ENCODE measurements around the gene DCAKD.
A peak's percentile ranks its signal among the peaks of the same experiment; 100 is the strongest.

Gene DCAKD

DNA sequence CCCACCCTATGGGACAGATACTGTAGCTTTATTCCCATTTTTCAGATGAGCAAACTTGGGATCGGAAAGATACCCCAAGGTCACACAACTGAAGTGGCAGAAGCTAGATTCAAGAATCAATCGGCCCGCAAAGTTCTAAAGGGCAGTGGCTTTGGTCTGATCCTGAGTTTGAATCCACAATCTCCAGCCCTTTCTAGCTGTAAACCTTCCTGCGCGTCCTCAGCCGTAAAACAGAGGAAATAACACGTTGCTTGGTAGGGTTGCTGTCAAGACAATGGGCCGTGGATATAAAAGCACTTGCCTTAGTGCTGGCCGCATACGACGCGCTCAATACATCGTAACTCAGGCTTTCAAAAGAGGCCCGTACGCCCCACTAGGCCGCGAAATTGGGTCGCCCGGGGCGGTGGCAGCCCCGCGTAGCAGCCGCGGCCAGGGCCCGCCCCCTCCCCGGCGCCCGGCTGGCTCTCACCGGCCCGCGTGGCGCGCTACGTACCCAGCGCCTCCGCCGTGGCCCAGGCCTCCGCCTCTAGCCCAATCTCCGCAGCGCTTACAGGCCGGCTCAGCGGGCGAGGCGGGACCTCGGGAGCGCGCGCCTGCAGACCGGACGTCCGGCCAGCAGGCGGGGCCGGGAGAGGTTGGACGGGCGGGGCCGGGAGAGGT is at the start of gene DCAKD:
Gene DCAKD (minus strand): TSS at position 573 of the 660 bp plus-strand sequence. CDS start 16,747 bp downstream, outside the sequence.
- DNase-seq (ENCODE audit: low spot score) = peak; percentile 92

DNA sequence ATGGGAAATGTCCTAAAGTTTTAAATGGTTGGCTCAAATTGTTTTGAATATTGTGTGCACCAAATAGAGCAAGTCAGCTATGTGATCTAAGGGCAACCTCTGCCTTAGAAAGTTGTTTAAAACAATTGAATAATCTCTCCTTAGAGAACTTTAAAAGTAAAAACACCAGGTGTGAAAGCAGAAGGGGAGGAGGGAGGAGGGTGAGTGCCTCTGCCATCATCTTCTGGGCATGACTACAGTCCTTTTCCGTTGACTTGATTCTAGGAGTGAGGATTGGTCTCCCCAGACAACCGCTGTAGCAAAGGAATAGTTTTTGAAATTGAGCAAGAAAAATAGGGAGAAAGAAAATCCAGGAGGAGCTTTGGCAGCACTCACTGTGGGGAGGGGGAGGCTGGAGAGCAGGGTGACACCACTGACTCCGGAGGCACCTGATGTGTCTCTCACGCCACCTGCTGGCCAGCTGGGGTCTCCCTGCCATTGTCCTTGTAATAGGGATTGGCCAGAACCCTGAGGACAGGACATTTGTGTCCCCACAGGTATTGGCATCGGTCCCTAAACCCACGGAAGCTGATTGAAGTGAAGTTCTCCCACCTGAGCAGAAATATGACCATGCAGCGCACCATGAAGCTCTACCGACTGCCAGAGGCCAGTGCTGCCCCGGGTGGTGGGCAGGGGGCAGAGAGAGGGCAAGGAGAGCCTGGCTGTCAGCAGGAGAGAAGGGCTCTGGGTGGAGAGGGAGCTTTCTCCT is 47.6 kb upstream of the DCAKD start:
- DNase-seq (ENCODE audit: low spot score) = peak; percentile 97

DNA sequence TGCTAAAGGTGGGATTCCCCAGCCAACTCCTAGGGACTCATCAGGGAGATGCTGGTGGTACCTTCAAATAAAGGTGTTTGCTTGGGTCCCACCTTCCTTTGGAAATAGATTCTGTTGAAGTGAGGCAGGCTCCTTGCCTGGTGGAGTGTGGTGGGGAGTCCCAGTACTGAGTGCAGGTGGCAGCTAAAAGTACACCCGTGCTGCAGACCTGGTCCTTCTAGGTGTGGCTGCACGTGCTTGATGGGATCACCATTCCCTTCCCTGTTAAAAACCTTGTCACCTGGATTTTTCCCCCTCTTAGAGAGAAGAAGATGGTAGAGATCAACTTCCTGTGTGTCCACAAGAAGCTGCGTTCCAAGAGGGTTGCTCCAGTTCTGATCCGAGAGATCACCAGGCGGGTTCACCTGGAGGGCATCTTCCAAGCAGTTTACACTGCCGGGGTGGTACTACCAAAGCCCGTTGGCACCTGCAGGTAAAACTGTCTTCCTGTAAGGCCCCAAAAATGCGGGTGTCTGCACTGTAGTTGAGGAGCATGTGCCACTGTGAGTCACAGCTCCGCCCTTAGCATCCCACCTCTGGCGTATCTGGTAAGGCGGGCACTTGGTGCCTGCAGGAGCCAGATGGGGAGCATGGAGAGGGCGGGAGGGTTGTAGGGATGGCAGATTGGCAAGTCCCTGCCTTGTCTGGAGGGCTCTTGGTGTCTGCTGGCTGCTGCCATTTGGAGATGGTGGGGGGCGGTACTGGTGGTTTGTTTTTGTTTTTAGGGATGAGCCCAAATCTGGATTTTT is 46.8 kb upstream of the DCAKD start:
- no peak for DNase-seq (ENCODE audit: low spot score)

DNA sequence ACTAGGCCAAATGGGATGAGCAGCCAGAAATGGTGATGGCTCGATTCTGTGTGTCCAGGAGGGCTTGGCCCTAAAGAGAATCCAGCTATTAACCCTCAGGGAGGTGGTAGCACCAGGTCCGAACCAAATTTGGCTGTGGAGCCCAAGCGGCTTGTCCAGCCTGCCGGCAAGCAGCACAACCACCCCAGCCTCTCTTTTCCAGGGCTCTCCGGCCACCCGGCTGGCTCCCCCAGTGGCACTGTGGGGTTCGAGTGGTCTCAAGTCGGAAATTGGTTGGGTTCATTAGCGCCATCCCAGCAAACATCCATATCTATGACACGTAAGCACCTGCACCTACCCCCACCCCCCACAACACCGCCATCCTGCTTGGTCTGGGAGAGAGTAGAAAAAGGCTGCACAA is 45.5 kb upstream of the DCAKD start:
- no peak for DNase-seq (ENCODE audit: low spot score)

- DNase-seq (ENCODE audit: low spot score) = no peak
Observed at GRCh38 chr17:45096141-45096540, 44.7 kb upstream of the DCAKD start.

DNA sequence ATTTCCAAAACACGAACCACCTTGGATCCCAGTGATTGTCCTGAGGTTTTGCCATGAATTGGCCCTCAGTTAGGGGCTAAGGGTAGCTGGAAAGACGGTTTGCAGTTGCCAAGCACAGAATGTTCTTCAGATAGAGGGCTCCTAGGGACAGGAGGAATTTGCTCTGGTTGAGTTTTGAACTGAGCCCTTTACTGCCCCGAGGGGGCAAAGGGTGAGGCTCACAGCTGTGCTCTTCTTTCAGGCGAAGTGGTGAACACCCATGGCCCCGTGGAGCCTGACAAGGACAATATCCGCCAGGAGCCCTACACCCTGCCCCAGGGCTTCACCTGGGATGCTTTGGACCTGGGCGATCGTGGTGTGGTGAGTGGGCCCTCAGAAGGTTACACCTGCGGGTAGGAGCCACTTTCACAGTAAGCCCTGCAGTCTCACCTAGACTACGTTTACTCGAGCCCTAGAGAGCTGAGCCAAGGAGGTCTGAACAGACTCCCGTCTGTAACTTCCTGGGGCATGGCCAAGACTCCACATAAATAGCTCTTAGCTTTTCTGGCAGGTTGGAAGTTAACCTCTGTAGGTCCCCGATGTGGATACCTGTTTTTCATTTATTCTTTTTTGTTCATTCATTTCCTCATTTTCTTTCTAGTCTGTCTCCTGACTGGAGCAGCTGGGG is 42.1 kb upstream of the DCAKD start:
- DNase-seq (ENCODE audit: low spot score) = no peak

DNA sequence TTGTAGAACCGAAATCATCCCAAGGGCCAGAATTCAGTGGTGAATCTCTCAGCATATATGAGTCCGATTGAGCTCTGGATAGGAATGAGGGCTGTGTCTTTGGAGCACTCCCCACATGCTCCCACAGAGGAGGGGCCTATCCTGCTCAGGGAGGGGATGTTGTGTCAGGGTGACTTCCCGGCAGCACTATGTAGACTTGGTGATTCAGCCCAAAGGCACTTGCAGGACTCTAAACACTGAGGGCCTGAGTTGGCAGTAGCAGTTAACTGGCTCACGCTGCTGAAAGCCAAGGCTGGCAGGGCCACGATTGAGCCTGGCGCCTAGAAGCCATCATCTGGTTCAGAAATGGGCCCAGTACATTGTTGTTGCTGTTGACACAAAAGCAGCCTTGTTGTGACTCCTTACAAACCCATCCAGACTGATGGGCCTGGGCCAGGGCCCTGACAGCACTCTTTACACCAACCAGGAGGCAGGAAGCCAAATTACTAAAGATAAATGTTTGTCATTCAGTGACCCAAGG is 41.5 kb upstream of the DCAKD start:
- DNase-seq (ENCODE audit: low spot score) = no peak

GRCh38 chr17:45091778-45092425 is 40.5 kb upstream of the DCAKD start:
- no peak for DNase-seq (ENCODE audit: low spot score)

DNA sequence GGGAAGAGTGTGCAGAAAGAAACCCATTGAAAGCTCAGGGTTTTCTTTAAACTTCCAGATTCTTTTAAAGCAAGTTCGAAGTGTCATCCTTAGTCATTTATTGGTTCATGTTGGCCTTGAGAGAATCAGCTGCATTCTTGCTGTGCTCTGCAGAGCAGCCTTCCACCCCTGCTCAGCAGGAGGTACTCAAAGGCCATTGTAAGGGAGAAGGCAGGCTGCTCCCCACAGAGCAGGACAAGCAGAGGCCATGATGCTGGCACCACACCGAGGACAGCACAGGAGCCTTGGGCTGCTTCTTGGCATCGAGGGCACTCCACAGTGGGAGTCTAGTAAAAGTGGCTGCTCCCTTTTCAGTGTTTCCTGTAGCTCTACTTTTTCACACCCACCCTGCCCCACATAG is 39.3 kb upstream of the DCAKD start:
- no peak for DNase-seq (ENCODE audit: low spot score)

GRCh38 chr17:45088741-45089140 is 37.3 kb upstream of the DCAKD start:
- DNase-seq (ENCODE audit: low spot score) = no peak

- no peak for DNase-seq (ENCODE audit: low spot score)
Observed at GRCh38 chr17:45087978-45088377, 36.5 kb upstream of the DCAKD start.

DNA sequence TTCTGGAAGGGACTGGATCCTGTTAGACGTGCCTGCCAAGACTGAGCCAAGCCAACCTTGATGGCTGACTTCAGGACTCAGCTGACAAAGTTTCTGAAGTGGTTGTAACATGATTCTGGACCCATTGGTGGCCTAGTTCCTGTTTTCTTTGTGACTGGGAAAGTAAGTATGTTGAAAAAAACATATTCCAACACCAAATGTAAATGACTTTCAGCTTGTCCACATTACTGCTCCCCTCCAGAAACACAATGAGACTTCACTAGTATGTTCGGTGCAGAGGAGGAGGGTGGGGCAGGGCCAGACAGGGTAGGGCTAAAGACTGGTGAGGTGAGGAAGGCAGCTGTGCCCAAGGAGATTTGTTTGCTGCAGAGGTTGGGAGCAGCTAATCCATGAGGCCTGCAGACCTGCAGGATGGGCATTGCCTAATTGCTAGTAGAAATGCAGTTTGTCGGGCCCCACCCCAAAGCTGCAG is 36.1 kb upstream of the DCAKD start:
- no peak for DNase-seq (ENCODE audit: low spot score)

DNA sequence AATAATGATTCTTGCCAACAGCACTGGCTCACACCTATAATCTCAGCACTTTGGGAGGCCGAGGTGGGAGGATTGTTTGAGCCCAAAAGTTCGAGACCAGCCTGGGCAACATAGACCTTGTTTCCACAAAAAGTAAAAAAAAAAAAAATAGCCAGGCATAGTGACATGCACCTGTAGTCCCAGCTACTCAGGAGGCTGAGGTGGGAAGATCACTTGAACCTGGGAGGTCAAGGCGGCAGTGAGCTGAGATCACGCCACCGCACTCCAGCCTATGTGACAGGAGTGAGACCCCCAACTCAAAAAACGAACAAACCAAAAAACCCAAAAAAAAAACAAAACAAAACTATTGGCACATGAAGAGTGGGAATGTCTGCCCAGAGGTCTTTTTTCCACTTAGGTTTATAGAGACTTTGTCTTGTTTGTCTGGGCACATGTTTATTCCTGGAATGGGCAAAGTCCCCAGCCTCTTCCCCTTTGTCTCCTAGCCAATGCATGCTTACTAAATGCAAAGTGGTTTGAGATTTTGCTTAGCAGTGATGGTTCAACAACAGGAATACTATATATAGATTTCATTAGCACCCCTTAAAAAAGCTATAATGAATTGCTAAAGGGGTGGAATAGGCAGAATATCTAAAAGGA is 35.6 kb upstream of the DCAKD start:
- no peak for DNase-seq (ENCODE audit: low spot score)

- DNase-seq (ENCODE audit: low spot score) = no peak
Observed at GRCh38 chr17:45086391-45086790, 35.0 kb upstream of the DCAKD start.

- no peak for DNase-seq (ENCODE audit: low spot score)
Observed at GRCh38 chr17:45081047-45081703, 29.7 kb upstream of the DCAKD start.

GRCh38 chr17:45077643-45078042 is 26.2 kb upstream of the DCAKD start:
- DNase-seq (ENCODE audit: low spot score) = no peak

- DNase-seq (ENCODE audit: low spot score) = no peak
Observed at GRCh38 chr17:45073414-45074070, 22.1 kb upstream of the DCAKD start.

- no peak for DNase-seq (ENCODE audit: low spot score)
Observed at GRCh38 chr17:45070809-45071208, 19.4 kb upstream of the DCAKD start.

DNA sequence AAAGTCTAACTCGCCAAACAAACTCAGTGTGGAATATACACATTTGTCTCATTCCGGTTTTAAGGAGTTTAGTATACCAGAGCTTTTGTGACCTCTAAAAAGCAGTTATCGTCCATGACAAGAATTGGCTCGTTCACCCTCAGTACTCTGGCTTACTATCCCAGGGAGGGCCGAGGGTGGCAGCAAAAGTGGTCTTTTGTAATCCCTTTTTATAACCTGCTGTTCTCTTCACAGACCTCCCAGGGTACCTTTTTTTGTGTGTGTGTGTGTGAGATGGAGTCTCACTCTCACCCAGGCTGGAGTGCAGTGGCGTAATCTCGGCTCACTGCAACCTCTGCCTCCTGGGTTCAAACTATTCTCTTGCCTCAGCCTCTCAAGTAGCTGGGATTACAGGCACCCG is 18.6 kb upstream of the DCAKD start:
- DNase-seq (ENCODE audit: low spot score) = no peak

DNA sequence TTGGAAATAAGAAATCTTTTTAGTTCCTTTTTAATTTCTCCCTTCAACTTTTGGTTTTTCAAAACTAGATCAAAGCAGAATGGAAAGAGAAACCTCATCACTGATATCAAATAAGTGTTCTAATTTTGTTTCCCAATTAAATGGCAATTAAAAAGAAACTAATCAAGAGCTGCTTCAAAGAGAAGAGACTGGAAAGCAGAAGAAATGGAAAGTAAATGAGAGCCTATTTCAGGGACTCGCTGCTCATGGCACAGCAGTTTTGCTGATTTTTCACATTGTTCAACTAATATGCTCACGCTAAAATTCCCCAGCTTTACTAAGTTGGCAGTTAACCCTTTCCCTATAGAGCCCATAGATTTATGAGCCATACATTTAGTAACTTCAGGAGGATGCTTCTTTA is 16.2 kb upstream of the DCAKD start:
- no peak for DNase-seq (ENCODE audit: low spot score)

Measured in HuH-7 (cell line).